BLaER1 treated with 17β-estradiol and CSF1 and Interleukin-3, amounts not matched to agents 10 nM and 100 nM (cell line): ENCODE data around the gene GRIK5.

Source experiments
- H3K27ac ChIP-seq, 11 experiments: shearing (Covaris generic); formaldehyde crosslinking; 2 replicates each; pipeline ENCODE4 v1.8.1; 2022
- H3K27me3 ChIP-seq, 11 experiments: shearing (Covaris generic); formaldehyde crosslinking; 2 replicates each; pipeline ENCODE4 v1.8.1; 2022
- H3K36me3 ChIP-seq, 11 experiments: shearing (Covaris generic); formaldehyde crosslinking; 2 replicates each; pipeline ENCODE4 v1.8.1; 2022
- H3K4me1 ChIP-seq, 10 experiments: shearing (Covaris generic); formaldehyde crosslinking; 2 replicates each; pipeline ENCODE4 v1.8.1; 2022
- H3K4me2 ChIP-seq, 11 experiments: shearing (Covaris generic); formaldehyde crosslinking; 2 replicates each; pipeline ENCODE4 v1.8.1; 2022
- H3K4me3 ChIP-seq, 10 experiments: shearing (Covaris generic); formaldehyde crosslinking; 2 replicates each; pipeline ENCODE4 v1.8.1; 2022
- H3K9ac ChIP-seq, 11 experiments: shearing (Covaris generic); formaldehyde crosslinking; 2 replicates each; pipeline ENCODE4 v1.8.1; 2022
- H3K9me3 ChIP-seq, 11 experiments: shearing (Covaris generic); formaldehyde crosslinking; replicated peaks in 1 of 11; 2 replicates each; pipeline ENCODE4 v1.8.1; 2022
- H4K20me1 ChIP-seq, 11 experiments: shearing (Covaris generic); formaldehyde crosslinking; 2 replicates each; pipeline ENCODE4 v1.8.1; 2022
- Cebpa-rat ChIP-seq, 11 experiments: shearing (Covaris generic); IDR thresholded peaks; 2 replicates each; pipeline ENCODE4 v1.8.1; 2022

The GRIK5 gene

DNA sequence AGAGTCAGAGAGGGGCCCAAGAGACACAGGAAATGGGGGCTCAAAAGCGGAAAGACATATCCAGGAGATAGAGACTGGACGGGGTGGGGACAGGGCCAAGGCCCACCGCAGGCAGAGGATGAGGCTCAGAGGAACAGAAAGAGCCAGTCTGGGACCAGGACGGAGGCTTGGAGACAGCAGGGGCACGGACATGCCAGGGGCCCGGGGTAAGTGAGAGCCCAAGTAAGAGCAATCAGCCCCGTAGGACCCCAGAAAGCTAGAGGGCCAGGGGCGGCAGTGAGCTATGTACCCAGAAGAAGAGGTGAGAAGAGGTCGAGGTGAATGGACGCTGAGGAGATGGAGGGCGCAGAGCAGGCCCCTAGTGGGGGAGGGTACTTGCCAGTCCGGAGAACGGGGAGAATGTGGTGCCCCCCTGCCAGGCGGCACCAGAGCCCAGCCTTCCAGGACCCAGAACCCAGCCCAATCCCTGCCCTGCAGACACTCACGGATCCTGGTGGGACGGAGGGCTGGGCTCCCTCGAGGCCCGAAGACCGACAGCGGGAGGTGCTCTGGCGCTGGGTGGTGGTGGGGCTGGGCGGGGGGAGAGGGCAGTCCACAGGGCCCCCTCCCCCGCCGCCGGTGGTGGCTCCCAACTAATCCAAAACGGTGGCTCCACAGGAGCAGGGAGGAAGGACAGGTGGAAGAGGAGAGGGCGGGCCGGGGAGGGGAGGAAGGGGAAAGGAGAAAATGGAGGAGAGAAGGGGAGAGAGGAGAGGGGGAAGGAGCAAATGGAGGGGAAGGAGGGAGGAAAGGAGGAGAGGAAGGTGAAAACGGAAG lies 1.0 kb downstream of the GRIK5 start:
- Histone ChIP-seq H3K4me3 (peak overlapping the region; percentile 61 to 78 (median 68)), H3K27me3 (no peaks in the 10 kb centered on the region)

DNA sequence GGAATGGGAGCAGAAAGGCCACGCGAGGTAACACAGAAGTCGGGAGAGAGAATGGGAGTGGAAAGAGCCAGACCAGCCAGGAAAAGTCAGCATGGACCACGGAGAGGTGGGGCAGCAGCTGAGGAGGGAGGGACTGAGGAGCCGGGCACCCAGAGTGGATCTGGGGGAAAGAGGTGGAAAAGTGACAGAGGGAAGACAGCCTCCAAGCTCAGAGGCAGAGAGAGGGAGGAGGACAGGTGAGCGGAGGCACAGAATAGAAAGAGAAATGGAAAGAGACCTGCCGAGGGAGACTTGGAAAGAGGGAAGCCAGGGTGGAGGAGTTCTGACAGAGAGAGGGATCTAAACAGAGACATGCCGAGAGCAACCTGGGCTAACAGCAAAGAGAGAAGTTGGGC lies 1.6 kb downstream of the GRIK5 start:
- no peaks in the 10 kb centered on the region for H3K9me3 ChIP-seq
- peaks cover 40 to 74% (median 60%) of the 10 kb centered on the region in 10 experiments for H3K4me1 ChIP-seq
- H4K20me1 ChIP-seq = peaks cover 6 to 51% (median 21%) of the 10 kb centered on the region in 11 experiments; a peak in 15 of 22 replicates
- no peak for TF ChIP-seq Cebpa-rat (IDR thresholded peaks at IDR 0.05)
- peak overlapping the region; percentile 61 to 78 (median 68) for H3K4me3 ChIP-seq
- H3K4me2 ChIP-seq = peak overlapping the region; percentile 86 to 98 (median 94)
- H3K27me3 ChIP-seq = no peaks in the 10 kb centered on the region
- peak overlapping the region in 10 of 11 experiments; percentile 54 to 85 (median 78); a peak in 15 of 22 replicates for H3K27ac ChIP-seq
- H3K9ac ChIP-seq = peak overlapping the region; percentile 77 to 88 (median 82); a peak in 21 of 22 replicates
- H3K36me3 ChIP-seq = peaks cover 22 to 26% (median 24%) of the 10 kb centered on the region in 11 experiments

More for the DNA sequence above, 1.0 kb downstream of the GRIK5 start:
- peaks cover 17 to 20% (median 18%) of the 10 kb centered on the region in 11 experiments; a peak in 21 of 22 replicates for H3K36me3 ChIP-seq
- peak overlapping the region; percentile 77 to 88 (median 82) for H3K9ac ChIP-seq
- peak overlapping the region; percentile 86 to 98 (median 94) for H3K4me2 ChIP-seq
- no peak for TF ChIP-seq Cebpa-rat (IDR thresholded peaks at IDR 0.05)
- peak overlapping the region; percentile 19 to 85 (median 77); a peak in 20 of 22 replicates for H3K27ac ChIP-seq
- H4K20me1 ChIP-seq = peaks cover 6 to 45% (median 21%) of the 10 kb centered on the region in 11 experiments; a peak in 15 of 22 replicates
- peaks cover 40 to 70% (median 59%) of the 10 kb centered on the region in 10 experiments for H3K4me1 ChIP-seq
- no peaks in the 10 kb centered on the region for H3K9me3 ChIP-seq

DNA sequence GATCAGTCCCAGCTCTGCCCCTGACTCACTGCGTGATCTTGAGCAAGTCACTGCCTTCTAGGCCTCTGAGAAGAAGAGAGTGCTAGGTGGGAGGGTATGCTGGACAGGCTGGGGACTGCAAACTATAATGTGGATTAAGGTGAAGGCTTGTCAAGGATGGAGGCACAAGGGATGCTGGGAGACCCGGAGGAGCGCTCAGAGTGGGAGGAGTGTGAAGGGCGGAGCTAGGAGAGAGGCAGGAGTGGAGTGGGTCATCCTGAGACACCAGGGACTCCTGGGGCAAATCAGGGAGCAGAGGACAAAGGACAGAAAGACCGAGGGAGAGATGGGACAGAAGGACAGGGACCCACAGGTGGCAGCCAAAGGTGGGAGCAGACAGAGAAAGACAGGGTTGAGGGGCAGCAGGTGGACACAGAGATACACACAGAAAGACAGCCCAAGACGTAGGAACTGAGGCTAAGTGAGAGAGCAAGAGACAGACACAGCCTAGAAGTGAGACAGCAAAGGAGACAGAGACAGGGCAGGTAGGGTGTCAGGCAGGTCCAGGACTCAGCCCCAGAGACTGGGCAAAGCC lies 2.6 kb downstream of the GRIK5 start:
- TF ChIP-seq Cebpa-rat (IDR thresholded peaks at IDR 0.05) = no peak
- Histone ChIP-seq H3K27ac (no peak overlapping the region), H3K4me2 (peak overlapping the region; percentile 86 to 98 (median 94)), H3K4me1 (peaks cover 40 to 75% (median 61%) of the 10 kb centered on the region in 10 experiments), H4K20me1 (peaks cover 6 to 61% (median 21%) of the 10 kb centered on the region in 11 experiments; a peak in 15 of 22 replicates), H3K4me3 (peak overlapping the region in 6 of 10 experiments; percentile 64 to 78 (median 68); a peak in 6 of 20 replicates), H3K9me3 (no peaks in the 10 kb centered on the region), H3K36me3 (peaks cover 32 to 36% (median 34%) of the 10 kb centered on the region in 11 experiments), H3K27me3 (no peaks in the 10 kb centered on the region), H3K9ac (peak overlapping the region in 7 of 11 experiments; percentile 16 to 84 (median 82); a peak in 8 of 22 replicates)

DNA sequence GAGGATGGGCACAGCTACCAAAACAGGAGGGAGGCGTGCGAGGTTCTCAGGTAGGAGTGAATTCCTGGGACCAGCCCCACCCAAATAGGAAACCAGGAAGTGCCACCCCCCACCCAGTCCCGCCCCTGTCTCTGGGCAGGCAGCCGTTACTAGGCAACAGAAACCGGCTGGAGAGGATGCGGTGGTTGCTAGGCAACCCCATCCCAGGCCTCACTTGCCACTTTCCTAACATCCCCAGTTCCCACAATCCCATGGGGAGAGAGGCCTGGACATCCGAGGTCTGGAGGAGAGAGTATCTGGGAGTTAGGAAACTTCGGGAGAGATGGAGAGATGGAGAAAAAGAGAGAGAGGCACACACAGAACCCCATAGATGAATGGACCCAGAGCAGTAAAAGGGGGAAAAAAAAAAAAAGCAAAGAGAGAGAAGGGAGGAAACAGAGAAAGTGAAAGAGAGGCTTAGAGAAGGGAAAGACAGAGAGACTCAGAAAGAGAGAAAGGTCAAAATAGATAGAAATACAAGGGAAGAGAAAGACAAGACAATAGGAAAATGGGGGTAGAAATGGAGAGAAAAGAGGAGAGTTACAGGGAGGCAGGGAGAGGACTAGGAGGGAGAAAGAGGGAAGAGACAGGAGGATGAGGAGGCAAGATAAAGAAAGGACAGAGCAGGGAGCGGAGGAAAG lies 3.8 kb downstream of the GRIK5 start:
- no peak for TF ChIP-seq Cebpa-rat (IDR thresholded peaks at IDR 0.05)
- Histone ChIP-seq H3K4me1 (peaks cover 34 to 72% (median 58%) of the 10 kb centered on the region in 10 experiments), H3K9me3 (no peaks in the 10 kb centered on the region), H4K20me1 (peaks cover 6 to 62% (median 21%) of the 10 kb centered on the region in 11 experiments; a peak in 15 of 22 replicates), H3K27ac (no peak overlapping the region), H3K4me3 (no peak overlapping the region), H3K27me3 (no peaks in the 10 kb centered on the region), H3K4me2 (peak overlapping the region in 9 of 11 experiments; percentile 86 to 98 (median 94); a peak in 18 of 22 replicates), H3K36me3 (peaks cover 44 to 48% (median 46%) of the 10 kb centered on the region in 11 experiments), H3K9ac (peak overlapping the region in 1 of 11 experiments; percentile 82; a peak in 2 of 22 replicates)

DNA sequence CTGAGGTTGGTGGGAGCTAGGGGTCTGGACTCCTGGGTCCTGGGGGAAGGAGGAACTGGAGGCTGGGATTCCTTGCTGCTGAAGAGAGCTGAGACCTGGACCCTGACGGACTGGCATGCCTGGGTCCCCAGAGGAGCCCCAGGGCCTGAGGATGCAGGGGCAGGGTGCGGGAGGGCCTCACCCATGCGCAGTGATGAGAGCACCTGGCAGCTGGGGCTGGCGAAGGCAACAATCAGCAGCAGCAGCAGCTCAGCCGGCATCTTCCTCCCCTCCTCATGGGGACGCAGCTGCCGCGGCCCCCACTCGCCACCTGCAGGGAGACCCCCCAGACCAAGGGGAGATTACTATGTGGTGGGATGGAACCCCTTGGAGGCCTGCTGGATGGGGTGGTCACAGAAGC lies 4.5 kb downstream of the GRIK5 start:
- H3K36me3 ChIP-seq = peaks cover 47 to 53% (median 51%) of the 10 kb centered on the region in 11 experiments
- H3K4me2 ChIP-seq = peak overlapping the region in 7 of 11 experiments; percentile 9 to 59 (median 40); a peak in 12 of 22 replicates
- peaks cover 27 to 65% (median 51%) of the 10 kb centered on the region in 10 experiments for H3K4me1 ChIP-seq
- H3K9ac ChIP-seq = peak overlapping the region in 1 of 11 experiments; percentile 5; a peak in 2 of 22 replicates
- H4K20me1 ChIP-seq = peaks cover 6 to 62% (median 21%) of the 10 kb centered on the region in 11 experiments; a peak in 15 of 22 replicates
- H3K27ac ChIP-seq = 0 out of 22 replicates have a peak overlapping the region, but pooled peaks of 1 of the 11 experiments have one; percentile 7
- no peak for TF ChIP-seq Cebpa-rat (IDR thresholded peaks at IDR 0.05)
- H3K27me3 ChIP-seq = no peaks in the 10 kb centered on the region
- no peak overlapping the region for H3K4me3 ChIP-seq
- no peaks in the 10 kb centered on the region for H3K9me3 ChIP-seq

DNA sequence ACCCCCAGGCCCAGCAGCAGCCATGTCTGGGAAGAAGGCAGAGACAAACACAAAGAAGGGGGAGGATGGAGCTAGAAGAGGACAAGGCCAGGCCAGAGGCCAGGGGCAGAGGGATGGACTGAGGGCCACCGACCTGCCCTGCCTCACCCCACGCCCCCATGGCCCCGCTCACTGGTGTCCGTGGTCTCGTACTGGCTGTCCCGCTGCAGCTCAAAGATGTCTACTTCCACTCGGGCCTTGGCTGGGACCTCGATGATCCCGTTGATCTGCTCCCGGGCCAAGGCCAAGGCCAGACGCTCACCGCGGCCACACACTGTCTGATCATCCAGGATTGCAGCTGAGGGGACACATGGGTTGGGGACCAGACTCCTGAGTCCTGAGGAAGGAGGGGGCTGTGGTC lies 5.0 kb downstream of the GRIK5 start:
- Histone ChIP-seq H4K20me1 (peaks cover 6 to 64% (median 21%) of the 10 kb centered on the region in 11 experiments; a peak in 15 of 22 replicates), H3K27me3 (no peaks in the 10 kb centered on the region), H3K9me3 (no peaks in the 10 kb centered on the region), H3K4me2 (peak overlapping the region in 5 of 11 experiments; percentile 30 to 59 (median 49); a peak in 6 of 22 replicates), H3K36me3 (peaks cover 52 to 57% (median 55%) of the 10 kb centered on the region in 11 experiments), H3K4me3 (no peak overlapping the region), H3K9ac (0 out of 22 replicates have a peak overlapping the region, but pooled peaks of 1 of the 11 experiments have one; percentile 5), H3K4me1 (peaks cover 24 to 60% (median 47%) of the 10 kb centered on the region in 10 experiments), H3K27ac (0 out of 22 replicates have a peak overlapping the region, but pooled peaks of 1 of the 11 experiments have one; percentile 7)
- TF ChIP-seq Cebpa-rat (IDR thresholded peaks at IDR 0.05) = no peak

DNA sequence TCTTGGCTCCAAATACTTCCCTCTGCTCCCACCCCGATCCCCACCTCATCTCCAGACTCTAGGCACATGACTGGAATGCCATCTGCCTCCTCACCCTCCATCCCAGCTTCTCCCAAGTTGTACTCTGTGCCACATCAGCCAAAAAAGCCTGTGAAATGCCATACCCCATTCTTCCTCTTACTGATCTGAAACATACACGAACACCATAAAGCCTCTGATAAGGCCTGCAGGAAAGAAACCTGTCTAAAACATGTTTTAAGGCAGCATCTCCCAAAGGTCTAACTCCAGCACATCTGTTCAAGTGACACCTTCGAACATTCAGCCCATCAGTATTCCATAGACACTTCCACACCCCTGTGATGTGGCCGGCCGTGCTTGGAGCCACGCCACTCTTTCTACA lies 5.6 kb downstream of the GRIK5 start:
- no peak overlapping the region for H3K4me3 ChIP-seq
- no peak overlapping the region; a peak in 2 of 22 replicates for H3K4me2 ChIP-seq
- peaks cover 57 to 63% (median 61%) of the 10 kb centered on the region in 11 experiments for H3K36me3 ChIP-seq
- no peak for TF ChIP-seq Cebpa-rat (IDR thresholded peaks at IDR 0.05)
- H4K20me1 ChIP-seq = peaks cover 6 to 71% (median 21%) of the 10 kb centered on the region in 11 experiments; a peak in 15 of 22 replicates
- peaks cover 24 to 56% (median 42%) of the 10 kb centered on the region in 10 experiments for H3K4me1 ChIP-seq
- H3K27ac ChIP-seq = no peak overlapping the region
- 0 out of 22 replicates have a peak overlapping the region, but pooled peaks of 1 of the 11 experiments have one; percentile 18 for H3K9ac ChIP-seq
- no peaks in the 10 kb centered on the region for H3K9me3 ChIP-seq
- no peaks in the 10 kb centered on the region for H3K27me3 ChIP-seq

DNA sequence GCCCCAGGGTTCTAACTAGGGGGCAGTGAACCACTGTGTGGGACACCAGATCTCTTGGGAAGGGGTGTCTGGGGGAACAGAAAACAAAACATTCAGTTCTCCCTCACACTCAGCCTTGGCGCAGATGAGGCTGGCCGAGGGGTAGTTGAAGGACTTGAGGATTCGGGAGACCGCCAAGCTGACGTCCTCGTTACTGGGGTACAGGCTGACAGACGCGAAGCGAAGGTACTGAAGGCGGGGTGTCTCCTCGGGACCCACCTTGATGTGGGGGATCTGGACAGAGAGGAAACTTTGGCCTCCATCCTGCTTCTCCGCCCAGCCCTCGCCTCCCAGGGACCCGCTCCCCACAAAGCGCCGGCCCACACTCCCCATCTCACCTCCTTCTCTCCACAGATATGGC lies 7.6 kb downstream of the GRIK5 start:
- Histone ChIP-seq H3K36me3 (peaks cover 74 to 83% (median 80%) of the 10 kb centered on the region in 11 experiments), H4K20me1 (peaks cover 6 to 65% (median 16%) of the 10 kb centered on the region in 11 experiments; a peak in 15 of 22 replicates), H3K4me3 (no peak overlapping the region), H3K27me3 (no peaks in the 10 kb centered on the region), H3K4me2 (no peak overlapping the region), H3K9me3 (no peaks in the 10 kb centered on the region), H3K27ac (no peak overlapping the region), H3K4me1 (peaks cover 14 to 40% (median 29%) of the 10 kb centered on the region in 10 experiments), H3K9ac (no peak overlapping the region)
- no peak for TF ChIP-seq Cebpa-rat (IDR thresholded peaks at IDR 0.05)
